HG03097 (cell line): Measurements from ENCODE around the gene PGAP1.

ENCODE experiments used
- ATAC-seq: cut with Tn5 transposase; IDR thresholded peaks from one replicate; pipeline ENCODE4 v1.9.1; 2021; ENCODE audit not compliant: unreplicated experiment, low FRiP score

The PGAP1 gene

GRCh38 chr2:196804381-196804780 is 122.1 kb downstream of the PGAP1 start:
- no peak for ATAC-seq

- ATAC-seq, result no peak
Measured at GRCh38 chr2:196802401-196802800, 124.1 kb downstream of the PGAP1 start.

GRCh38 chr2:196801674-196802261 is 124.7 kb downstream of the PGAP1 start:
- ATAC-seq, result no peak

- no peak for ATAC-seq
Measured at GRCh38 chr2:196798980-196799379, 127.5 kb downstream of the PGAP1 start.

DNA sequence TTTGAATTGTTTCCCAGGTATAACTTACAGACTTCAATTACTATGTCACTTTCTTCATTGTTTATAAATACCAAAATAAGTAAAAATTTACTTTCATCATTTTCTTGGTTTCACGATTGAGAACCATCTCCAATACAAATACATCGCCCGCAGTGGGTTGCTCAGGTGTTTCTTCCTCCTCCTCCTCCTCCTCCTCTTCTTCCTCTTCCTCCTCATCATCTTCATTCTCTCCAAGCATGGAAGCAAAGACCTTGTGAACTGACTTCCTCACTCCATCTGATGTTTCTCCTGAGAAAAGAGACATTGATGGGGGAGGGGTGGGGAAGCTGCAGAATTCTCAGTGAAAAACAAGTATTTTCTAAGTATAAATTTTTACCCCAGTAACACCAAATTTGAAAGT is 133.6 kb downstream of the PGAP1 start:
- ATAC-seq, result no peak

DNA sequence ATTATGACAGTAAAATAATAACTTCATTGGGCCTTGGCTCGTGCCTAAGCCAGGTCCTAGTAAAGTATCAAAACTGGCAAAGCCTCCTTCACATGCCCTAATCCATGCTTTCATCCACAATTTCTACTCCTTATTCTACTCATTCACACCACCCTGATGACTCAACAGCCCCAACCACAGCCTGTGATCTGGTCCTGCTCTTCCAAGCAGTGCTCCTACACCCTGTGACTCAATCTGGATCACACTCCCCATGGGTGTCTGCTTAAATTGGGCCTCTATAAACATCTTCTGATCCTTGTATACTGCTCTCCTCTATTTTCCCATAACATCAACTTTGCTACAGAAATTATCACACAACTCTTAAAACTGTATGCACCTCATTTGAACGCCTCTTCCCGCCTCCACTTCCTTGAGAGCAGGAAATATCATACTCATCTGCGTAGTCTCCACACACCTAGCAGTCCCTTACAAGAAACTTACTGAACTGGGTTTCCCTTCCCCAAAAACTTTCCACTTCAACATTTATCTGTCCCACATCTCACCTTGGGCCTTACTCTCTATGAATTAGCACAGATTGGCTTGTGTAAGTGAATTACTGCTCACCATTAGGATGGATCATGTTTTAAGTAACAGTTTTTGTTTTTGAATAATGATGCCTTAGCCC is 142.9 kb downstream of the PGAP1 start:
- no peak for ATAC-seq
